BJ (cell line): ENCODE measurements around the gene NECTIN1. TPM values are rescaled to one million over a fixed set of nuclear protein-coding genes. Genes with fewer than 3 reads are reported as not detected.

Experiments
- CTCF ChIA-PET: fragments of 350-600 bp; formaldehyde crosslinking; extraction: SDS; loops from one replicate; lab custom pipeline; 2021; ENCODE audit warnings: antibody characterized with exemption, inconsistent platforms; lab: Yijun Ruan, JAX
- POLR2A ChIA-PET: fragments of 300-600 bp; sonication (Branson Sonifier 250); formaldehyde crosslinking; extraction: SDS; loops from one replicate; lab custom pipeline; 2021; ENCODE audit warnings: antibody characterized with exemption; lab: Charles Lee
- DNase-seq: peaks from one replicate; pipeline ENCODE4 v3.0.0-alpha.2; 2011; ENCODE audit warnings: low read depth
- H3K27me3 ChIP-seq: 2 replicates; pipeline ENCODE4 v1.6.0; 2011; ENCODE audit warnings: low read length; ENCODE audit not compliant: control insufficient read depth, insufficient read depth
- H3K36me3 ChIP-seq: 2 replicates; pipeline ENCODE4 v1.5.1; 2011; ENCODE audit warnings: low read length; ENCODE audit not compliant: control insufficient read depth, insufficient read depth
- H3K4me3 ChIP-seq: 2 replicates; pipeline ENCODE4 v1.5.1; 2011; ENCODE audit warnings: low read depth, mild to moderate bottlenecking, control low read depth, low read length
- polyA minus RNA-seq: library from RNA; depleted of rRNA, polyadenylated mRNA; stranded (reverse); fragments of >200 nt; gene quantifications from 2 replicates; pipeline ENCODE4 v1.2.3, GENCODE V29; 2011; rRNA and poly(A)+ RNA removed
- polyA plus RNA-seq: library from polyadenylated mRNA; depleted of rRNA; stranded (reverse); fragments of >200 nt; gene quantifications from 2 replicates; pipeline ENCODE4 v1.2.3, GENCODE V29; 2011; rRNA removed
- TF ChIP-seq, protein P1 (sequence below): IDR thresholded peaks from 2 replicates; pipeline ENCODE4 v1.5.1; 2011; ENCODE audit warnings: low read depth, mild to moderate bottlenecking, control low read depth, inconsistent platforms, low read length, moderate library complexity; ENCODE audit not compliant: insufficient read depth

NECTIN1 gene, protein sequence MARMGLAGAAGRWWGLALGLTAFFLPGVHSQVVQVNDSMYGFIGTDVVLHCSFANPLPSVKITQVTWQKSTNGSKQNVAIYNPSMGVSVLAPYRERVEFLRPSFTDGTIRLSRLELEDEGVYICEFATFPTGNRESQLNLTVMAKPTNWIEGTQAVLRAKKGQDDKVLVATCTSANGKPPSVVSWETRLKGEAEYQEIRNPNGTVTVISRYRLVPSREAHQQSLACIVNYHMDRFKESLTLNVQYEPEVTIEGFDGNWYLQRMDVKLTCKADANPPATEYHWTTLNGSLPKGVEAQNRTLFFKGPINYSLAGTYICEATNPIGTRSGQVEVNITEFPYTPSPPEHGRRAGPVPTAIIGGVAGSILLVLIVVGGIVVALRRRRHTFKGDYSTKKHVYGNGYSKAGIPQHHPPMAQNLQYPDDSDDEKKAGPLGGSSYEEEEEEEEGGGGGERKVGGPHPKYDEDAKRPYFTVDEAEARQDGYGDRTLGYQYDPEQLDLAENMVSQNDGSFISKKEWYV
- 1.7 and 3.0 TPM in 2 replicates for polyA plus RNA-seq
- 8.0 and 8.5 TPM in 2 replicates for polyA minus RNA-seq

DNA sequence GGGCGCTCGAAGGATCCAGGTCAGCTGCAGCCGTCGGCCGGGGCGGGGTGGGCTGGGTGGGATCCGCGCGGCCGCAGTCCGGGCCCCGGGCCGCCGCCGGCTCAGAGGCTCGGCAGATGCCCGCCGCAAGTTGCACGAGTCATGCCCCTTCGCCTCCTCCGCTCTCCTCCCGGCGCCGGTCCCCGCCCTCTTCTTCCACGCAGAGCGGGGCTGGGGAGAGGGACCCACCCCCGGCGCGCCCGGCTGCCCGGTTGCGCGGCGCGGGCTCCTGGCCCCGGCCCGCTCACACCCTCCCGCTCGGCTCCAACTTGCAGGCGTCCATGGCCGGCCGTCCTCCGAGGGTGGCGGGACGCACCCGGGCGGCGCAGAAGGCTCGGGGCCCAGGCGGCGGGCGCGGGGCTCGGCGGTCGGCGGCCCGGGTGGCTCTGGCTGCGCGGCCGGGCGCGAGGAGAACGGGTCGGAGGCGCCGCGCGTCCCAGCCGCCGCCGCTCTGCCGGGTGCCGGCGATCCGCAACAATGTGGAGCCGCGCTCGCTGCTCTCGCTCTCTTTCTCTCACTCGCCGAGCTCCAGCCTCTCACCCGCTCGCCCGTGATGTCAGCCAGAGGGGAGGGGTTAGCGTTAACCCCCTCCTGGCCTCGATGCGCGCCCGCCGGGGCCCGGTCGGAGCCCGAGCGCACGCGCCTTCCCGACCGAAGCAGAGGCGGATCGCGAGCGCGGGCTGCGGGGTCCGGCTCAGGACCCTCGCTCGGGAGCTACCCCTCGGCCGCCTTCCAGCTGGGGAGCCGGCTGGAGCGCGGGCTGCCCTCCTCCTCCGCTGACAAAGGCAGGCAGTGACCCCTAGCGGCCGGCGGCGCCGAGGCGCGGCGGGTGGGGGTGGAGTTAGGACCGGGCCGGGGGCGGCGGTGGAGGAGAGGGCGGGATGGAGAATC is at the start of gene NECTIN1:
TSS of gene NECTIN1 (minus strand) at position 550 of the 930 bp plus-strand sequence. CDS start 647 bp downstream, outside the sequence.
- CTCF ChIA-PET: interaction anchor here (0.5 to 4.1 kb wide), 46 partner anchors 9 to 1890 kb away, joined by 3 to 42 read pairs (median 5); no protein-coding TSS in a partner anchor
- Histone ChIP-seq H3K4me3 (peak within 1 kb of the TSS; percentile 58), H3K36me3 (no peaks in the 10 kb centered on the region), H3K27me3 (no peaks in the 10 kb centered on the region)
- no peak for DNase-seq
- POLR2A ChIA-PET: no interaction called here
- TF ChIP-seq, protein P1, sequence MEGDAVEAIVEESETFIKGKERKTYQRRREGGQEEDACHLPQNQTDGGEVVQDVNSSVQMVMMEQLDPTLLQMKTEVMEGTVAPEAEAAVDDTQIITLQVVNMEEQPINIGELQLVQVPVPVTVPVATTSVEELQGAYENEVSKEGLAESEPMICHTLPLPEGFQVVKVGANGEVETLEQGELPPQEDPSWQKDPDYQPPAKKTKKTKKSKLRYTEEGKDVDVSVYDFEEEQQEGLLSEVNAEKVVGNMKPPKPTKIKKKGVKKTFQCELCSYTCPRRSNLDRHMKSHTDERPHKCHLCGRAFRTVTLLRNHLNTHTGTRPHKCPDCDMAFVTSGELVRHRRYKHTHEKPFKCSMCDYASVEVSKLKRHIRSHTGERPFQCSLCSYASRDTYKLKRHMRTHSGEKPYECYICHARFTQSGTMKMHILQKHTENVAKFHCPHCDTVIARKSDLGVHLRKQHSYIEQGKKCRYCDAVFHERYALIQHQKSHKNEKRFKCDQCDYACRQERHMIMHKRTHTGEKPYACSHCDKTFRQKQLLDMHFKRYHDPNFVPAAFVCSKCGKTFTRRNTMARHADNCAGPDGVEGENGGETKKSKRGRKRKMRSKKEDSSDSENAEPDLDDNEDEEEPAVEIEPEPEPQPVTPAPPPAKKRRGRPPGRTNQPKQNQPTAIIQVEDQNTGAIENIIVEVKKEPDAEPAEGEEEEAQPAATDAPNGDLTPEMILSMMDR: peak; percentile 82

DNA sequence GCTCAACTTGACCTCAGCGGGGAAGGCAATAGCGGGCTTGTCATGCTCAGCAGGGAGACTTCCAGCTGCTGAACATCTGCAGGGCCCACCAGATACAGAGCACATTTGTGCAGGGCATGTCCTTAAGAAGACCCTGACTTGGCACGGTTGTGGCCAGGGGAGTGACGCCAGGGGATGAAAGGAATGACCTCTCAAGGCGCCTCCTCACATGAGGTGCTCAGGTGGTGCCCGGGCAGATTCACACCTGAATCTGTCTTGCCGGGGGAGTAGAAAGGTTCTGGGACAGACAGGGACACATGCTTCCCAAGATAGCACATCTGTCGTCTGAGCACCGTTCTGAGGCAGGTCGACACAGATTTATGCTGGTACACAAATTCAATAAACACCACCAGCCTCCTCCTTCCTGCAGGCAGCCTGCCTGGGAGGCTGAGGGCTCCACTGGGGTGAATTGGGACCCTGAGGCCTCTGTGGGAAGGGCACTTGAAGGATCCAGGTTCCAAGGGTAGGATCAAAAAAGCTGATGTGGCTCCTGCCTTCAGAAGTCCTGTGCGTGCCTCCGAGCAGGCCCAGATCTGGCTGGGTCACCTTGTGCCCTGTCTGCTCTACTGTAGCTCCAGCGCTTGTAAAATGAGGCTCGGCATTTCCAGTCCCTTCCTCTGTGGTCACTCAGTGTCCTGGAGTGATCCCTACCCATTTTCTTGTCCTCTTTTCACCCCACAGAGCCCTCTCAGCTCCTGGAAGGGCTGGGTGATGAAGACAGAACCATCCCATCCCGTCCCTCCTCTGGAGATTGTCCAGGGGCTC is 49.6 kb upstream of the NECTIN1 start:
- Histone ChIP-seq H3K27me3 (peaks cover 17% of the 10 kb centered on the region), H3K36me3 (no peaks in the 10 kb centered on the region), H3K4me3 (no peak overlapping the region)
- TF ChIP-seq, protein P1: no peak
- no peak for DNase-seq
- POLR2A ChIA-PET: no interaction called here
- CTCF ChIA-PET: no interaction called here

DNA sequence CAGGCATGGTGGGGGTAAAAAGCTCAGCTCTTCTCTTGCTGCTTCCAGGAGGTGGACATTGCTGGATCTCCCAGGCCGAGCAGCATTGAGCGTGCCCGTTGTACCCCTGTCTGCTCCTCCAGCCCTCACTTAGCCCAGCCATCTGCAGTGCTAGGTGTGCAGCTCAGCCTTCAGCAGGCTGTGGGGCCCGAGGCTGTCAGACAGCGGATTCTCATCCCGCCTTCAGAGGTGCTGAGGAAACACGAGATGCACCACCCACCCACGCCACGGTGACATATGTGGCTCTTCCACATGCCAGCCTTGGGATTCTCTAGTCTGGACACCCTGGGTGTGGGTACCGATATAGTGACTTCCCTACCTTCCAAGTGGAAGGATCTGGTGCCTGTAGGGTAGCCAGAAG is 48.9 kb upstream of the NECTIN1 start:
- no peak for DNase-seq
- TF ChIP-seq, protein P1: no peak
- CTCF ChIA-PET: no interaction called here
- no peak overlapping the region for H3K4me3 ChIP-seq
- no peaks in the 10 kb centered on the region for H3K36me3 ChIP-seq
- H3K27me3 ChIP-seq: peaks cover 17% of the 10 kb centered on the region
- POLR2A ChIA-PET: no interaction called here

DNA sequence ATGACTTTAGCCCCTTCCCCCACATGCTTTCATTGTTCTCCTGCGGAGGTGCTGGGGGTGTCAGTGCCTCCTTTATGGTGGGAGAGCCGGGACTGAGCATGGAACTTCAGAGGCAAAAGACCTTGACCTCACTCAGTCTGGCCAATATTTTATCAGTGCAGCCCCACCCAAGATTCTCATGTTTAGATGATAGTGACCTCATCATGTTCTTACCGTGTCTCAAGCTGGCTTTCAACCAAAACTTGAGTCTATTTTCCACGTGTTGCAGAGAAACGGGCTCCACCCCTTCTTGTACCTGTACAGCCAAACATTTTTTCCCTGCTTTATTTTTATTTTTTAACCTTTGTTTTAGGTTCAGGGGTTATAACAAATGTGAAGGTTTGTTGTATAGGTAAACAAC is 47.7 kb upstream of the NECTIN1 start:
- Histone ChIP-seq H3K4me3 (no peak overlapping the region), H3K36me3 (no peaks in the 10 kb centered on the region), H3K27me3 (peaks cover 14% of the 10 kb centered on the region)
- ChIA-PET CTCF (no interaction called here), POLR2A (no interaction called here)
- DNase-seq: no peak
- TF ChIP-seq, protein P1: no peak
